Measurements from ENCODE around the gene CDHR2. TPM values are rescaled to one million over a fixed set of nuclear protein-coding genes. Genes with fewer than 3 reads are reported as not detected.

Gene CDHR2
- total and polyA plus RNA-seq, 2 of the 13 experiments (the other 11 are each of a cell fraction or from before 2014, with no cell fraction given): 17.9 to 20.9 TPM

- TF ChIP-seq, protein P1, sequence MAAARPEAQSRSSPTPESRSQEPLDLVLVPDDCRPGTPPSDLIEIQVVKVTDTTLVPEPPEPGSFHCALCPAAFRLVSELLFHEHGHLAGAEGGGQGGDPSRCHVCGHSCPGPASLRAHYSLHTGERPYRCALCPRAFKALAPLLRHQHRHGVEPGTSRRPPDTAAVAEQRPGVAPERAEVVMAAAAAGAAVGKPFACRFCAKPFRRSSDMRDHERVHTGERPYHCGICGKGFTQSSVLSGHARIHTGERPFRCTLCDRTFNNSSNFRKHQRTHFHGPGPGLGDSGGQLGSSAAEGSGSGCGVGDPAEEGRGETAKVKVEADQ (CRISPR knock-in tag; IDR thresholded peaks at IDR 0.05; ENCODE audit: borderline replicate concordance): no peak
- TF ChIP-seq GTF2F1 (IDR thresholded peaks at IDR 0.05; ENCODE audit: low read length): no peak
- no peak for TF ChIP-seq RAD51 (IDR thresholded peaks at IDR 0.05; ENCODE audit: borderline replicate concordance)
- 0 out of 2 replicates have a peak, but pooled peaks have one; percentile 14 for TF ChIP-seq CEBPG (CRISPR knock-in tag; IDR thresholded peaks at IDR 0.05)
- 0 out of 2 replicates have a peak, but pooled peaks have one; percentile 47 for TF ChIP-seq CBX5 (CRISPR knock-in tag; IDR thresholded peaks at IDR 0.05; ENCODE audit: borderline replicate concordance)
- no peak for TF ChIP-seq ZNF275 (CRISPR knock-in tag; IDR thresholded peaks at IDR 0.05; ENCODE audit: borderline replicate concordance)
- TF ChIP-seq MAFK (conservative IDR thresholded peaks at IDR 0.05 in 1 of 2, IDR thresholded peaks at IDR 0.05 in 1 of 2; ENCODE audit: low read length in 2 of 2): no peak
- TF ChIP-seq, protein P2, sequence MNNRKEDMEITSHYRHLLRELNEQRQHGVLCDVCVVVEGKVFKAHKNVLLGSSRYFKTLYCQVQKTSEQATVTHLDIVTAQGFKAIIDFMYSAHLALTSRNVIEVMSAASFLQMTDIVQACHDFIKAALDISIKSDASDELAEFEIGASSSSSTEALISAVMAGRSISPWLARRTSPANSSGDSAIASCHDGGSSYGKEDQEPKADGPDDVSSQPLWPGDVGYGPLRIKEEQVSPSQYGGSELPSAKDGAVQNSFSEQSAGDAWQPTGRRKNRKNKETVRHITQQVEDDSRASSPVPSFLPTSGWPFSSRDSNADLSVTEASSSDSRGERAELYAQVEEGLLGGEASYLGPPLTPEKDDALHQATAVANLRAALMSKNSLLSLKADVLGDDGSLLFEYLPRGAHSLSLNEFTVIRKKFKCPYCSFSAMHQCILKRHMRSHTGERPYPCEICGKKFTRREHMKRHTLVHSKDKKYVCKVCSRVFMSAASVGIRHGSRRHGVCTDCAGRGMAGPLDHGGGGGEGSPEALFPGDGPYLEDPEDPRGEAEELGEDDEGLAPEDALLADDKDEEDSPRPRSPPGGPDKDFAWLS (CRISPR knock-in tag; IDR thresholded peaks at IDR 0.05; ENCODE audit: borderline replicate concordance): no peak
- peak; percentile 42; the same call in 1 of the 2 replicates for TF ChIP-seq DRAP1 (CRISPR knock-in tag; IDR thresholded peaks at IDR 0.05)
- no peak for TF ChIP-seq SOX13 (IDR thresholded peaks at IDR 0.05)
- peak in 1 of 2 experiments; percentile 46; a peak in 1 of 4 replicates for TF ChIP-seq SOX13 (CRISPR knock-in tag; conservative IDR thresholded peaks at IDR 0.05 in 1 of 2, IDR thresholded peaks at IDR 0.05 in 1 of 2)
- peak; percentile 26; the same call in 1 of the 2 replicates for TF ChIP-seq ZMYM4 (CRISPR knock-in tag; IDR thresholded peaks at IDR 0.05)
- peak; percentile 60 for TF ChIP-seq FOSL2 (CRISPR knock-in tag; IDR thresholded peaks at IDR 0.05)
- peak; percentile 64; the same call in 1 of the 2 replicates for TF ChIP-seq NFAT5 (CRISPR knock-in tag; IDR thresholded peaks at IDR 0.05)
- no peak for TF ChIP-seq ZNF552 (CRISPR knock-in tag; IDR thresholded peaks at IDR 0.05; ENCODE audit: borderline replicate concordance)
- no peak for TF ChIP-seq JUN (CRISPR knock-in tag; IDR thresholded peaks at IDR 0.05)
- TF ChIP-seq ZKSCAN5 (CRISPR knock-in tag; IDR thresholded peaks at IDR 0.05): no peak
- peak; percentile 98 for TF ChIP-seq MIER2 (CRISPR knock-in tag; IDR thresholded peaks at IDR 0.05)
- no peak for TF ChIP-seq ZNF260 (CRISPR knock-in tag; IDR thresholded peaks at IDR 0.05; ENCODE audit: borderline replicate concordance, low read depth)
- TF ChIP-seq, protein P3, sequence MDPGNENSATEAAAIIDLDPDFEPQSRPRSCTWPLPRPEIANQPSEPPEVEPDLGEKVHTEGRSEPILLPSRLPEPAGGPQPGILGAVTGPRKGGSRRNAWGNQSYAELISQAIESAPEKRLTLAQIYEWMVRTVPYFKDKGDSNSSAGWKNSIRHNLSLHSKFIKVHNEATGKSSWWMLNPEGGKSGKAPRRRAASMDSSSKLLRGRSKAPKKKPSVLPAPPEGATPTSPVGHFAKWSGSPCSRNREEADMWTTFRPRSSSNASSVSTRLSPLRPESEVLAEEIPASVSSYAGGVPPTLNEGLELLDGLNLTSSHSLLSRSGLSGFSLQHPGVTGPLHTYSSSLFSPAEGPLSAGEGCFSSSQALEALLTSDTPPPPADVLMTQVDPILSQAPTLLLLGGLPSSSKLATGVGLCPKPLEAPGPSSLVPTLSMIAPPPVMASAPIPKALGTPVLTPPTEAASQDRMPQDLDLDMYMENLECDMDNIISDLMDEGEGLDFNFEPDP (CRISPR knock-in tag; conservative IDR thresholded peaks at IDR 0.05): no peak
Observed at GRCh38 chr5:176611435-176611834, 62.3 kb downstream of the CDHR2 start (continued).

All from HepG2 (cell line).